Measurements from ENCODE around the gene SETD7.

The SETD7 gene

GRCh38 chr4:139509727-139510410 lies 46.1 kb downstream of the SETD7 start:
- no peak for DNase-seq (ENCODE audit: low read depth in 2 of 2)

GRCh38 chr4:139508581-139509237 lies 47.3 kb downstream of the SETD7 start:
- no peak for DNase-seq (ENCODE audit: low read depth in 2 of 2)

DNA sequence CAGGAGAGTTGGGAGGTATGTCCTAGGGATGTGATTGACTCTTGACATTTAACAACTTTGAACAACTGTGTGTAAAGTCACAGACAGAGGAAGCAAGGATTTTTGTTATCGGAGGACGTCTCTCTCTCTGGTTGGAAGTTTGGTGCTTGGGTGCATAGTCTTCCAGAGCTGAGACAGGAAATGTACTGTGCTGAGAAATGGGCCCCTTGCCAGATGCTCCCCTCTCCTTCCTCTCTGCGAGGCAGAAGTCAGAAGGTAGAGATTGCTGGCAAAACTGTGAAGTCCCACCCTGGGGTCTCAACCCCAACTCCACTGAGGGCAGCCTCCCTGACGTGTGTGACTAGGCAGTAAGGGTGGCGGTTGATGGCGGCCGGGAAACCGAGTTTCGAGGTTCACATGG lies 49.2 kb downstream of the SETD7 start:
- no peak for DNase-seq (ENCODE audit: low read depth in 2 of 2)

- no peak for DNase-seq (ENCODE audit: low read depth in 2 of 2)
These were observed 52.3 kb downstream of the SETD7 start for GRCh38 chr4:139503622-139504166.

GRCh38 chr4:139501927-139502899 lies 53.8 kb downstream of the SETD7 start:
- no peak for DNase-seq (ENCODE audit: low read depth in 2 of 2)

GRCh38 chr4:139501527-139501926 lies 54.5 kb downstream of the SETD7 start:
- no peak for DNase-seq (ENCODE audit: low read depth in 2 of 2)

- no peak for DNase-seq (ENCODE audit: low read depth in 2 of 2)
These were observed 54.9 kb downstream of the SETD7 start for GRCh38 chr4:139501117-139501516.

DNA sequence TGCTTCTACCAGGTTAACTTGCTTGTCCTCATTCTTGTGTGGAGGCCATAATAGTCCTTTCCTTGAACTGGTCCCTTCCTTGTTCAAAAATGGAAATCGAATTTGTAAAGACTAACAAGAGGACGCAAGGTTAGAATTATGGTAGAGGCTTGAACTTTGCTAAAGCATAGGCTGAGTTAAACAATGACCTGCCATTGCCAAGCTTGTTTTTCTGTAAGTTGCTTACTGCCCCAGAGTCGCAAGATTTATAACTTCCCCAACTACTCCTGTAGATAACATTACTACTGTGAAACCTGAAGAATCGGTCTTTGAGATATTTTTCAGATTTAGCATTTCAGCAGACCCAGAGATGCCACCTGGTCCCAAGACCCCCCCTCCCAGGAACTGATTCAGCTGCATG lies 56.8 kb downstream of the SETD7 start:
- no peak for DNase-seq (ENCODE audit: low read depth in 2 of 2)

- DNase-seq (ENCODE audit: low read depth in 2 of 2) = no peak
These were observed 62.8 kb downstream of the SETD7 start for GRCh38 chr4:139493176-139493575.

DNA sequence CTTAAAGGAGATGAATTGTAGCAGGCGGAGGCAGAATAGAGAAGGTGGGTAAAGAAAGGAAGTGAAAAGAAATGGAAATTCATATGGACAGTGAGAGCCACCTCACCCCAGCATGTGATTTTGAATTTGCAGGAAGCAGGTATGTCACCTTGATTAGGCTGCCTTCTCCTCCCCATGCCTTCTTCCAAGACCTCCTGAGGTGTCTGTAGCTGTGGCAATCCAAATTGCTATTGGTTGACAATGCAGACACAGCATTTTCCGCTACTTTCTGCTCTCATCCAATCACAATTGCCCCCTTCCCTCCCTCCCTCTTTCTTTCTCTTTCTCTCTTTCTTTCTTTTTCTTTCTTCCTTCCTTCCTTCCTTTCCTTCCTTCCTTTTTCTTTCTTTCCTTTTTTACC lies 63.6 kb downstream of the SETD7 start:
- no peak for DNase-seq (ENCODE audit: low read depth in 2 of 2)

- DNase-seq (ENCODE audit: low read depth in 2 of 2) = no peak
These were observed 66.4 kb downstream of the SETD7 start for GRCh38 chr4:139489638-139490037.

- DNase-seq (ENCODE audit: low read depth in 2 of 2) = no peak
These were observed 67.6 kb downstream of the SETD7 start for GRCh38 chr4:139488442-139488841.

DNA sequence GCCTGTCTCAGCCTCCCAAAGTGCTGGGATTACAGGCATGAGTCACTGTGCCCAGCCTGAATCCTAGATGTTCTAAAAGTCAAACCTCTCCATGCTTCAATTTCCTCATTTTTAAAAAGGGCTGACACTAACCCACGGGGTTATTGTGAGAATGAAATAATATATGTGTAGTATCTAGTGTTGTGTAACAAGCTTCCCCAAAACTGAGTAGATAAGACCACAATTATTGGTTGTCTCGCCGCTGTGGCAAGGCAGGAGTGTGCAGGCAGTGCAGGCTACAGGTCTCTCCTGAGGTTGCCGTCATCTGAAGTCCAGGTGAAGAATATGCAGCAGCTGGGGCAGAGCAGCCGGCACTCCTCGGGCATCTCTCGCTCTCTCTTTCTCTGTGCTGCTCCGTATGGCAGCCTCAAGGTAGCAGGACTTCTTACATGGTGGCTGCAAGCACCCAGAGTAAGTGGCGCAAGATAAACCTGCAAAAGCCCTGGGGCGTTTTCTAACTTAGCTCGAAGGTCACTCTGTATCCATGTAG lies 71.2 kb downstream of the SETD7 start:
- DNase-seq (ENCODE audit: low read depth in 2 of 2) = no peak

- no peak for DNase-seq (ENCODE audit: low read depth in 2 of 2)
These were observed 73.0 kb downstream of the SETD7 start for GRCh38 chr4:139483000-139483399.

DNA sequence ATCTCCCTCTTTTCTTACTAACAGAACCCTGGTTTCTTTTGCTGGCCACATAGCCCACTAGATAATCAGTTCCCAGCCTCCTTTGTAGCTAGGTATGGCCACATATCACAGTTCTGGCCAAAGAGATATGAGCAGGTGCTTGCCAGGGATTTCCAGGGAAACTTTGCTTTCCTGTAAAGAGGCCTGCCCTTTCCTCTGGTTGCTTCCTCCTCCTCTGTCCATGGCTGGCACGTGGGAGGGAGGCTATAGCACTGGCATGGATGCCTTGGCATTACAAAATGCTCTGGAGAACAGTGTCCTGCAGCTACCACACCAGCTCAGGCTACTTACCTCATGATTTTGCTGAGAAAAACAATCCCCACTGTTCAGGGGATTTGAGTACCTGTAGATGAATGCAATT lies 74.6 kb downstream of the SETD7 start:
- no peak for DNase-seq (ENCODE audit: low read depth in 2 of 2)

GRCh38 chr4:139476363-139476762 lies 79.7 kb downstream of the SETD7 start:
- DNase-seq (ENCODE audit: low read depth in 2 of 2) = no peak

DNA sequence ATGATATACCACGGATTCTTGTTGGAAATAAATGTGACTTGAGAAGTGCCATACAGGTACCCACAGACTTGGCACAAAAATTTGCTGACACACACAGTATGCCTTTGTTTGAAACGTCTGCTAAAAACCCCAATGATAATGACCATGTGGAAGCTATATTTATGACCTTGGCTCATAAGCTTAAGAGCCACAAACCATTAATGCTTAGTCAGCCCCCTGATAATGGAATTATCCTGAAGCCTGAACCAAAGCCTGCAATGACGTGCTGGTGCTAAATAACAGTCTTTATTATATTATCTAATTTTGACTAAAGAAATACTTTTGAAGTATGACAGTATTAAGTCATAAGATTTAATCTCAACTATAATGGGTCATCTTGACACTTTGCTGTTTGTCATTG lies 83.2 kb downstream of the SETD7 start:
- no peak for DNase-seq (ENCODE audit: low read depth in 2 of 2)

GRCh38 chr4:139470997-139471665 lies 84.9 kb downstream of the SETD7 start:
- DNase-seq (ENCODE audit: low read depth in 2 of 2) = no peak

GRCh38 chr4:139470295-139470694 lies 85.7 kb downstream of the SETD7 start:
- no peak for DNase-seq (ENCODE audit: low read depth in 2 of 2)

- no peak for DNase-seq (ENCODE audit: low read depth in 2 of 2)
These were observed 86.2 kb downstream of the SETD7 start for GRCh38 chr4:139469869-139470268.

DNA sequence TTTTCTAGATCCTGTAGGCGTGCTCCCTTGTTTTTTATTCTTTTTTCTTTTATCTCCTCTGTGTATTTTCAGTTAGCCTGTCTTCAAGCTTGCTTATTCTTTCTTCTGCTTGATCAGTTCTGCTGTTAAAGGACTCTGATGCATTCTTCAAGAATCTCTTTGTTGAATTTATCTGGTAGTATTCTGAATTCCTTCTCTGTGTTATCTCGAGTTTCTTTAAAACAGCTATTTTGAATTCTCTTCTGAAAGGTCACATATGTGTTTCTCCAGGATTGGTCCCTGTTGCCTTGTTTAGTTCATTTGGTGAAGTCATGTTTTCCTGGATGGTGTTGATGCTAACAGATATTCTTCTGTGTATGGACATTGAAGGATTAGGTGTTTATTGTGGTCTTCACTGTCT lies 86.8 kb downstream of the SETD7 start:
- no peak for DNase-seq (ENCODE audit: low read depth in 2 of 2)
